Measurements from ENCODE around the gene GRM2.
"Not testable (repeated sequence)": the region's sequence is repeated elsewhere in the genome, so short reads cannot be mapped to it uniquely, and the experiment has no call there.

Gene GRM2

DNA sequence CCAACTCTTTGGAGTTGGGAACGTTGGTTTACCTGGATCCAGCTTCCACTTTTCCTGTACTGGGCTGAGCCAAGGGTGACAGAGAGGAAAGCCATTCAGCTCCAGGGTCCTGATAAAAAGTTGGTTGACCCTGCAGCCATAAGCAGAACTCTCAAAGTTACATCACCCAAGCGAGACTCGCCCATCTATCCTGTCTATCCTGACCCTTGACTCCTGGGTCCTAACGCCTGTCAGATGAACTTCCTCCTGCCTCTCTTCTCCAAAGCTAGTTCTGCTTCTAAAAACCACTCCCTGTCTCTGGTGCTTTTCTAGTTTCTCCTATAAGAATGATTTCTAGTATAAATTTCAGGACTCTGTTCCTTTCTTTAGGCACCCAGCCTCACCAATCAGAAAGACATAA, 36.1 kb downstream of the GRM2 start:
- H3K4me1 ChIP-seq (ENCODE audit: insufficient read depth, low read length); H3K36me3 ChIP-seq (ENCODE audit: insufficient read depth, low read length); H3K9me3 ChIP-seq (ENCODE audit: control insufficient read depth, insufficient read depth, low read length): not testable (repeated sequence)
- peak overlapping the region; percentile 40; the same call in 1 of the 2 replicates for H3K9ac ChIP-seq (ENCODE audit: low read depth, low read length)

DNA sequence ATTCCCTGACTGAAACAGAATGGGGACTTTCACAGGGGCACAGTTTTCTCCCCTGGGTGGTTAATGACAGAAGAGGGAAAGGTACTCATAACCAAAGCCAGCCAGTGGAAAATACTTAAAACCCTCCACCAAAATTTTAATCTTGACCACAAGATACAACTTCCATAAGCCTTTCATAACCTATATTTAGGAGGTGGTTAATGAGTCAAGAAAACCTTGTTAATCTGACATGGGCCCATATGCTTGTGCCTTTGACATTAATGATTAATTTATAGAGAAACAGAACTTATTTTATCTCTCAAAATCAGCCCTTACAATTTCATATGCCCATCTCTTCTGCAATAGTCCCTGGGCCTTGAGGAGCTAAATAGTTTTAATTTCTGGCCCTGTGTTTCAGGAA, 41.0 kb downstream of the GRM2 start:
- Histone ChIP-seq H3K9ac (ENCODE audit: low read depth, low read length) (no peak overlapping the region), H3K4me1 (ENCODE audit: insufficient read depth, low read length) (no peaks in the 10 kb centered on the region), H3K9me3 (ENCODE audit: control insufficient read depth, insufficient read depth, low read length) (peaks cover 10% of the 10 kb centered on the region; the same call in 1 of the 2 replicates), H3K36me3 (ENCODE audit: insufficient read depth, low read length) (no peaks in the 10 kb centered on the region)

GRCh38 chr3:51748327-51748726, 41.5 kb downstream of the GRM2 start:
- no peaks in the 10 kb centered on the region for H3K36me3 ChIP-seq (ENCODE audit: insufficient read depth, low read length)
- H3K9me3 ChIP-seq (ENCODE audit: control insufficient read depth, insufficient read depth, low read length), result peaks cover 10% of the 10 kb centered on the region; the same call in 1 of the 2 replicates
- H3K9ac ChIP-seq (ENCODE audit: low read depth, low read length), result no peak overlapping the region
- no peaks in the 10 kb centered on the region for H3K4me1 ChIP-seq (ENCODE audit: insufficient read depth, low read length)

DNA sequence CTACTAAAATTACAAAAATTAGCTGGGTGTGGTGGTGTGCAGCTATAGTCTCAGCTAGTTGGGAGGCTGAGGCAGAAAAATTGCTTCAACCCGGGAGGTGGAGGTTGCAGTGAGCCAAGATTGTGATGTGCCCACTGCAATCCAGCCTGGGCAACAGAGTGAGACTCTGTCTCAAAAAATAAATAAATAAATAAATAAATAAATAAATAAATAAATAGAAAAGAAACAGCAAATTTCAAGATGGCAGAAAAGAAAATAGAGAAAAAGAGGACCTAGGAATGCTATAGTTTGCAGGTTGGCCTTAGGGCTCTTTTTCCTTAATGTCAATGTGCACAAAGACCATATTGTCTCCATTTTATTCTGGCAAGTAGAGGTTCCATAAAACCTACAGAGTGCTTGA, 44.0 kb downstream of the GRM2 start:
- H3K4me1 ChIP-seq (ENCODE audit: insufficient read depth, low read length), result peaks cover 3% of the 10 kb centered on the region; the same call in 1 of the 2 replicates
- no peak overlapping the region for H3K9ac ChIP-seq (ENCODE audit: low read depth, low read length)
- peaks cover 10% of the 10 kb centered on the region; the same call in 1 of the 2 replicates for H3K9me3 ChIP-seq (ENCODE audit: control insufficient read depth, insufficient read depth, low read length)
- no peaks in the 10 kb centered on the region for H3K36me3 ChIP-seq (ENCODE audit: insufficient read depth, low read length)

GRCh38 chr3:51751287-51751686, 44.4 kb downstream of the GRM2 start:
- Histone ChIP-seq H3K4me1 (ENCODE audit: insufficient read depth, low read length) (peaks cover 3% of the 10 kb centered on the region; the same call in 1 of the 2 replicates), H3K9ac (ENCODE audit: low read depth, low read length) (no peak overlapping the region), H3K9me3 (ENCODE audit: control insufficient read depth, insufficient read depth, low read length) (peaks cover 10% of the 10 kb centered on the region; the same call in 1 of the 2 replicates), H3K36me3 (ENCODE audit: insufficient read depth, low read length) (no peaks in the 10 kb centered on the region)

GRCh38 chr3:51753763-51754750, 47.2 kb downstream of the GRM2 start:
- not testable (repeated sequence) for H3K4me1 ChIP-seq (ENCODE audit: insufficient read depth, low read length); H3K36me3 ChIP-seq (ENCODE audit: insufficient read depth, low read length); H3K9ac ChIP-seq (ENCODE audit: low read depth, low read length); H3K9me3 ChIP-seq (ENCODE audit: control insufficient read depth, insufficient read depth, low read length)

GRCh38 chr3:51759203-51759602, 52.3 kb downstream of the GRM2 start:
- Histone ChIP-seq H3K36me3 (ENCODE audit: insufficient read depth, low read length) (no peaks in the 10 kb centered on the region), H3K9ac (ENCODE audit: low read depth, low read length) (no peak overlapping the region), H3K9me3 (ENCODE audit: control insufficient read depth, insufficient read depth, low read length) (peaks cover 12% of the 10 kb centered on the region; the same call in 1 of the 2 replicates), H3K4me1 (ENCODE audit: insufficient read depth, low read length) (no peaks in the 10 kb centered on the region)
